Activated CD4-positive, CD25-positive, alpha-beta regulatory T cell treated with anti-CD3 and anti-CD28 coated beads, Interleukin-2, amount 50 U/mL, for 16 hours (primary cell): ENCODE results near the gene SRRM1.
"Not testable (repeated sequence)": the region's sequence is repeated elsewhere in the genome, so short reads cannot be mapped to it uniquely, and the experiment has no call there.

ENCODE experiments used
- DNase-seq: peaks from one replicate; pipeline ENCODE4 v3.0.0-alpha.2; 2020; ENCODE audit warnings: low read depth, low spot score

SRRM1 gene

GRCh38 chr1:24643363-24644099, 429 bp downstream of the SRRM1 start:
- no peak for DNase-seq

GRCh38 chr1:24644100-24644384, 940 bp downstream of the SRRM1 start:
- DNase-seq = no peak

- DNase-seq = no peak
Observed at GRCh38 chr1:24648919-24649318, 5.8 kb downstream of the SRRM1 start.

DNA sequence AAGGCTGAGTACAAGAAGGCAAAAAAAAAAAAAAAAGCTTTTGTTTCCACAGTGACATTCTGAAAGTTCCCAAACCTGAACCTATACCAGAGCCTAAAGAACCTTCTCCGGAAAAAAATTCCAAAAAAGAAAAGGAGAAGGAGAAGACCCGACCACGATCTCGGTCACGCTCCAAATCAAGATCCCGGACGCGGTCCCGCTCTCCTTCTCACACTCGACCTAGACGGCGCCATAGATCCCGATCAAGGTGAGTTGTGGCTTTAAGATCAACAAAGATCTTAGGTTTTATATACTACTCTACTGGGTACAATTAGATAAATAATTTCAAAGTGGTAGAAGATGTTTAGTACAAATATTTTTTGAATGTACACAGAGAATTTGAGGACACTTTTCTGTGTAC, 9.3 kb downstream of the SRRM1 start:
- DNase-seq = no peak

GRCh38 chr1:24654010-24654409, 10.9 kb downstream of the SRRM1 start:
- DNase-seq = no peak

GRCh38 chr1:24656046-24656445, 12.9 kb downstream of the SRRM1 start:
- no peak for DNase-seq

DNA sequence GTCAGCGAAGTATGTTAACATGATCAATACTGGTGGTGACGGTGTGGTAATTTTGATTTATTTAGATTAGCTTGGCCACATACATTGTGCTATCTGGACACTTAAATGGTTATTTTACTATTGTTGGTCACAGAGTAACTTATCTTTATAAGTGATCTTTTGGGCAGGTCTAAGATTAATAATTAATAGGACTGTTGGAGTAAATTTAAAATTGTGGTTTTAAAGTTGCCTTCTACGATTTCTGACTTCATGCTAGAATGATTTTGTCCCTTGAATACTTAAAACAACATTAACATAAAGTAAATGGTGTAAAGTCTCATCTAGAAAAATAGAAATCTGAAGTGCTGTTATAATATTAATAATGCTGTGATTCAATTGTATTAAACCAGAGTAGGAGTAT, 14.7 kb downstream of the SRRM1 start:
- DNase-seq = no peak

DNA sequence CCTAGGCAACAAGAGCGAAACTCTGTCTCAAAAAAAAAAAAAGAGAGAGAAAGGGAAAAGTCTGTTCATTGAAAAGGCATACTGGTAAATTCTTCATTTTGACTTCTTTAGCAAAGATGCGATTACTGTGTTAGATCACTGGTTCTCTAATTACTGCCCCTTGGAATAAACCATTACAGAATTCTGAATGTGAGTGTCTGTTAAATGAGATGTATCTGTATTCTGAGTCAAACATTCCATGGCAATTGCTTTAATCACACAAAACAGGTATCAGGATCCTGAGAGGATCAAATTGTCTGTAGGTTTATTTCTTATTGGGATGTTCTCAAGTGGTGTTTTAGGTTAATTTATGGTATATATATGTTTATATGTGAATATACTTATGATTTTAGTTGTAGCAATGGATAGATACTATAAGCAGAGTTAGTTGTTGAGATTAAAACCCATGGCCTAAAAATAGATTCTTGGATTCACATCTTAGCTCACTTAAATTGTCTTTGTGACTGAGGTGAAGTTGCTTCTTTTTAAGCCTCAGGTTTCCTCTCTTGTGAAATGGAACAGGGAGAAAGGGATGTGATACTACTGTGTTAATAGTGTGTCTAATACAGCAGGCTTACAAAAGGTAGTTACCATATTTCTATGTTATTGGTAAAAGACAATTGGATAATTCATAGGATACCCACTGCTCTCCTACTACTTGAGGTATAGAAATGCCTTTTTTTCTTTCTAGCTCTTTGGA, 16.2 kb downstream of the SRRM1 start:
- DNase-seq = no peak

- DNase-seq = no peak
Observed at GRCh38 chr1:24659993-24660665, 17.0 kb downstream of the SRRM1 start.

DNA sequence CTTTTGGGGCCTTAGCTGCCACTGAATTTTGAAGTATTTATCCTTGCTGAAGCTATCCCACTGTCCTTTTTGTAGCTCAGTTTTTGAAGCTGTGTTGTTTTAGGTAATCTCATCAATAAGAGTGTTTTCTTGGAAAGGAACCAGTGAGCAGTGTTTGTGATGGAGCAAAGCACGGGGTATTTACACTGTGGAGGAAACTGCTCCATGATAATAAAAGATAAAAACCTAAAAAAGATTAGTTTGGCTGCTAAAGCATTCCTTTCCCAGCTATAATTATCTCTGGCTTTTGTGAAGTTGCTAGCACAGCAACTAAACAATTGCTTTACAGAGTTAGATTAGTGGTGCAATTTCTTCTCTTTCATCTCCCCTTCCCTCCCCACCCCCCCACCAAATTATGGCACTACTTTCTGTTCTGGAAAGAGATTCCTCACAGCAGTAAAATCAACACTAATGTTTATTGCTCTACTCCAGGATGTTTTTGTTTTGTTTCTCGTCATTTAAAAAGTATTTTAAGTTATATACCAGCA, 21.5 kb downstream of the SRRM1 start:
- DNase-seq = no peak

DNA sequence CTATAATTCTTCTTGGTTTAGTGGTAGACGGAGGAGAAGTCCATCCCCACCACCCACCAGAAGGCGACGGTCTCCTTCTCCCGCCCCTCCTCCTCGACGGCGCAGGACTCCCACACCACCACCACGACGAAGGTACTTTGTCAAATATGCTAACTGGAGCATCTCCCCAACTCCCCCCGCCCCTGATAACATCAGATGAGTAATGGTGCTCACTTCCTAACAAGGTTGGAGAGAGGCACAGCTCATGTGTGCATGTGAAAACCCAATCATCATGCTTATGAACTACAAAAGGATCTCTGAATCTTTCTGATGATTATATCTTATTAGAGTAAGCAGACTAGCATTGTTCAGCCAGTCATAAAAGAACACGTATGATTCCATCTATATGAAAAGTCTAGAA, 23.7 kb downstream of the SRRM1 start:
- no peak for DNase-seq

- DNase-seq = not testable (repeated sequence)
Observed at GRCh38 chr1:24671372-24671771, 28.3 kb downstream of the SRRM1 start.

DNA sequence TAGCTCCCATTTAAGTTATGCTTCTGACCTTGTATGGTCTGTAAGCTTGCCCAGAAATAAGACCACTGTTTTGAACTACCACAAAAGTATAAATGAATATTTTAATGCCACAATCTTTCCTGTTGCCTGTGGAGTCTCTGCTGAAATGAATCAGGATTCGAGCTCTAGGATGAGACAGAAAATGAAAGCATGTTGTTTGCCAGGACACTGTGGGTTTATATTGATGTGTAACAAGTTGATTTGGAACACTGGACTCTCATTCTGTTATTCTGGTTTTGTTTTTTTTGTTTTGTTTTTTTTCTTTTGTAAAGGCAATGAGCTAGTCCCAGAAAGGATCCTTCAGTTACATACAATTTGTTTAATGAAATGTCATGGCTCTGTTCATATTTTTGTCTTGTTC, 29.6 kb downstream of the SRRM1 start:
- not testable (repeated sequence) for DNase-seq

DNA sequence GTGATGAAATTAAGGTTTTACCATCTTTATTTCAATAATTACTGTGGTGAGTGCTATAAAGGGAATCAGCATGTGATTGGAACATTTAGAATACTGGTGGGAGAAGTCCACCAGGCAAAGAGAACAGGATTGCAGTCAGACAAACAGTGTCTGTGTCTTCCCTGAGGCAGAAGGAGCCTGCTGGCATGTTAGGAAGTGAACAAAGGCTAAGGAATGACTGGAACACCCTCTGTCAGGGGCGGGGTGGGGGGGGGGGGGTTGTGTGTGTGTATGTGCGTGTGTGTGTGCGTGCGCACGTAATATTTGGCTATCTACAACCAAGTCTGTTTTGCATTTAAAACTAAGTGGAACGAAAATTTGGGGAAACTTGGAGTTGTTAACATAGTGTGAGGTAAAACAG, 30.2 kb downstream of the SRRM1 start:
- no peak for DNase-seq

DNA sequence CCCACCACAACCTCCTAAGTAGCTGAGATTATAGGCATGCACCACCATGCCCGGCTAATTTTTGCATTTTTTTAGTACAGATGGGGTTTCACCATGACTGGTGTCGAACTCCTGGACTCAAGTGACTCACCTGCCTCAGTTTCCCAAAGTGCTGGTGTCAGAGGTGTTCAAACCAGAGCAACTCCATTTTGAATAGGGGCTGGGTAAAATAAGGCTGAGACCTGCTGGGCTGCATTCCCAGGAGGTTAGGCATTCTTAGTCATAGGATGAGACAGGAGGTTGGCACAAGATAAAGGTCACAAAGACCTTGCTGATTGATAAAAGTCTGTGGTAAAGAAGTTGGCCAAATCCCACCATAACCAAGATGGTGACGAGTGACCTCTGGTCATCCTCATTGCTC, 35.3 kb downstream of the SRRM1 start:
- DNase-seq = not testable (repeated sequence)

DNA sequence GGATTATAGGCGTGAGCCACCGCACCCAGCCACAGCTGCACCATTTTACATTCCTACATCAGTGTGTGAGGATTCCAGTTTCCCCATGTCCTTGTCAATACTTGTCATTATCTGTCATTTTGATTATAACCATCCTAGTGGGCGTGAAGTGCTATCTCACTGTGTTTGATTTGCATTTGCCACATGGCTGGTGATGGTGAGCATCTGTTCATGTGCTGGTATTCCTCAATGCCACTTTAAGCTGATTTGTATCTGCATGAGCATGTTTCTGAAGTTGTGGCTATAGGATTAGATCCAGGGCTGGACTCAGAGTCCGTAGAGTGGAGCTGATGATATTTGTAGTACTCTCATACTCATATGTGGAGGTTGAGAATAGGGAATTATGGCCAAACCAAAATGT, 36.6 kb downstream of the SRRM1 start:
- DNase-seq = no peak

DNA sequence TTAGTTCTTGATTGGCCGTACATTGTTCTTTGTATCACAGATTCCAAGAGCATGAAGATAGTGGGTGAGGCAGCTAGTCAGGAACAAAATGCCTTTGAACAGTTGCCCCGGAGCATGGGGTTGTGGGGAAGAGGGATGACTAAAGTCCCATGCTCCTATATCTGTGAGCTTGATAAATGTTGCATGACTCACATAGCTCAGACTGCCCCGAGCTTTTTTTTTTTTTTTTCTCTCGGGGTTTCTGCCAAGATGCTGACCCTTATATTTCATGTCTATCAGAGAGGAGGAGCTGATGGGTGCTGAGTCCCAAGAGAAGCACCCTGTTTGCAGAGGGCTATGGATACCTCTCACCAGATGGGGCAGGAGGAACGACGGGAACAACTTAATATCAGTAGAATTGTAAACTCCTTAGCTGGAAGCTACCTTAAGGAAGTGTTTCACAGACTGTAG, 40.6 kb downstream of the SRRM1 start:
- DNase-seq = no peak

DNA sequence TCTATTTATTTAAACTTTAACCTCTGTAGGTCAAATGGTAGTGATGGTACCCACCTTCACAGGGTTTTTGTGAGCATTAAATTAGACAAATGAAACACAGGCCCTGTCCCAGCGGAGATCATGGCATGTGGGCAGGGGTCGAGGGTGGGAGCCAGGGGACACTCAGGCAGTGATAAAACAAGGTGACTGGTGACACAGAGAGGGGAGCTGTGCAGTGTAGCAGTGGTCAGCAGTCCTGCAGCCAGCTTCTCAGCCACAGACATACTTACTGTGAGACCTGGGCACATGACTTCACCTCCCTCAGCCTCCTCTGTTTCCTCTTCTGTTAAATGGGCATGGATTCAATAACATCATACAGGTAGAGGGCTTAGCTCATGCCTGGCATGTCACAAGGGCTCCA, 44.9 kb downstream of the SRRM1 start:
- DNase-seq = no peak

- peak; percentile 13 for DNase-seq
Observed at GRCh38 chr1:24688621-24689195, 45.6 kb downstream of the SRRM1 start.

- no peak for DNase-seq
Observed at GRCh38 chr1:24691051-24691450, 47.9 kb downstream of the SRRM1 start.

- no peak for DNase-seq
Observed at GRCh38 chr1:24692351-24692980, 49.4 kb downstream of the SRRM1 start.
